H7 (cell line): Measurements from ENCODE around the gene MCMBP. TPM values are rescaled to one million over a fixed set of nuclear protein-coding genes. Genes with fewer than 3 reads are reported as not detected.
"Not testable (repeated sequence)": the region's sequence is repeated elsewhere in the genome, so short reads cannot be mapped to it uniquely, and the experiment has no call there.

Experiments used
- DNase-seq: peaks from one replicate; pipeline ENCODE4 v3.0.0; 2012
- H3K27me3 ChIP-seq: 2 replicates; pipeline ENCODE4 v1.6.0; 2011; ENCODE audit warnings: mild to moderate bottlenecking, low read length; ENCODE audit not compliant: control insufficient read depth, insufficient read depth
- H3K36me3 ChIP-seq: replicated peaks from 2 replicates; pipeline ENCODE4 v1.5.1; 2011; ENCODE audit warnings: low read length; ENCODE audit not compliant: control insufficient read depth, insufficient read depth
- H3K4me3 ChIP-seq: 2 replicates; pipeline ENCODE4 v1.5.1; 2011; ENCODE audit warnings: low read depth, mild to moderate bottlenecking, control low read depth, low read length, moderate library complexity; ENCODE audit not compliant: insufficient read depth
- total RNA-seq: library from RNA; depleted of rRNA; stranded (reverse); fragments of >200 nt; shearing (Covaris generic); gene quantifications from 2 replicates; pipeline ENCODE4 v1.2.3, GENCODE V29; 2014; rRNA removed

The MCMBP gene, protein sequence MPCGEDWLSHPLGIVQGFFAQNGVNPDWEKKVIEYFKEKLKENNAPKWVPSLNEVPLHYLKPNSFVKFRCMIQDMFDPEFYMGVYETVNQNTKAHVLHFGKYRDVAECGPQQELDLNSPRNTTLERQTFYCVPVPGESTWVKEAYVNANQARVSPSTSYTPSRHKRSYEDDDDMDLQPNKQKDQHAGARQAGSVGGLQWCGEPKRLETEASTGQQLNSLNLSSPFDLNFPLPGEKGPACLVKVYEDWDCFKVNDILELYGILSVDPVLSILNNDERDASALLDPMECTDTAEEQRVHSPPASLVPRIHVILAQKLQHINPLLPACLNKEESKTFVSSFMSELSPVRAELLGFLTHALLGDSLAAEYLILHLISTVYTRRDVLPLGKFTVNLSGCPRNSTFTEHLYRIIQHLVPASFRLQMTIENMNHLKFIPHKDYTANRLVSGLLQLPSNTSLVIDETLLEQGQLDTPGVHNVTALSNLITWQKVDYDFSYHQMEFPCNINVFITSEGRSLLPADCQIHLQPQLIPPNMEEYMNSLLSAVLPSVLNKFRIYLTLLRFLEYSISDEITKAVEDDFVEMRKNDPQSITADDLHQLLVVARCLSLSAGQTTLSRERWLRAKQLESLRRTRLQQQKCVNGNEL
- 82.8 and 84.4 TPM in 2 replicates for total RNA-seq

DNA sequence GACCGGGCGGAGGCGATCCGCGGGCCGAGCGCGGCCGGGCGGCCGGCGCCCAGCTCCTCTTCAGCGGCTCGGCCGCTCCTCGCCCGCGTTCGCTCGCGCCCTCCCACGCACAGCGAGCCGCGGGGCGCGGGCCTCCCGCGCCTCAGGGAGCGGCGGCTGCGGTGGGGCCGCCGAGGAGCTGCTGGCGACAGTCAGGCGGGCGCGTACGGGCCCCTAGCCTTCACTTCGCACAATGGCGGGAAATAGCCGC, at the start of gene MCMBP:
Gene MCMBP (minus strand): TSS at position 234 of the 250 bp plus-strand sequence. CDS start 259 bp downstream, outside the sequence.
- no peak for DNase-seq
- Histone ChIP-seq H3K36me3 (no peaks in the 10 kb centered on the region), H3K27me3 (no peaks in the 10 kb centered on the region), H3K4me3 (peak within 1 kb of the TSS; percentile 77)

DNA sequence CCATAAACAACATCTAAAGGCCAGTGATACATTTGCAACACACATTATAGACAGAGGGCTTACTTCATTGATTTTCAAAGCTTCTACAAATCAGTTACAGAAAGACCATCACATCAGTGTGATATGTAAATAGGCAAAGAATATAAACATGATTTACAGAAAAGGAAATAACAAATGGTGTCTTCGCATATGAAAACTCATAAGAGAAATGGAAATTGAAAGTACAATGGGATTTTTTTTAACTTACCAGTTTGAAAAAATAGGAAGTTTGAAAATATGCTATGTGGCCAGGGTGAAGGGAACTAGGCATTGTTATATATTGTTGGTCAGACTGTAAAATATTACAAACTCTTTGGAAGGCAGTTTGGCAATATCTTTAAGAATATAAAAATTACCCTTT, 47.2 kb upstream of the MCMBP start:
- peaks cover 18% of the 10 kb centered on the region for H3K36me3 ChIP-seq
- H3K27me3 ChIP-seq, result no peaks in the 10 kb centered on the region
- DNase-seq, result no peak
- H3K4me3 ChIP-seq, result no peak overlapping the region

DNA sequence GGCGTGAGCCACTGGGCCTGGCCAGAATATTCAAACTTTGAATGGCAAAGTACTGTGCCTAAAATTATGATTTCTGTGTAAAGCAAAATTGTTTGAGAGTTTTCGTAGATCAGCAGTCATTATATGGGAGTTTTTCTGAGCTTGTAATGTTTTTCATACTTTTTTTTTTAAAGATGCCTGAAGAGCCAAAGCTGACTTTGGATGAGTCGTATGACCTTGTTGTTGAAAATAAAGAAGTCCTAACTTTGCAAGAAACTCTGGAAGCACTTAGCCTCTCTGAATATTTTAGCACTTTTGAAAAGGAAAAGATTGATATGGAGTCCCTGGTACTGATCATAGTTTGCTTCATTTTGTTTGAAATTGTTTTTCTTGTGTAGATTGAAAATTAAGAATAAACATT, 46.6 kb upstream of the MCMBP start:
- Histone ChIP-seq H3K4me3 (no peak overlapping the region), H3K36me3 (peaks cover 19% of the 10 kb centered on the region), H3K27me3 (no peaks in the 10 kb centered on the region)
- DNase-seq, result no peak

DNA sequence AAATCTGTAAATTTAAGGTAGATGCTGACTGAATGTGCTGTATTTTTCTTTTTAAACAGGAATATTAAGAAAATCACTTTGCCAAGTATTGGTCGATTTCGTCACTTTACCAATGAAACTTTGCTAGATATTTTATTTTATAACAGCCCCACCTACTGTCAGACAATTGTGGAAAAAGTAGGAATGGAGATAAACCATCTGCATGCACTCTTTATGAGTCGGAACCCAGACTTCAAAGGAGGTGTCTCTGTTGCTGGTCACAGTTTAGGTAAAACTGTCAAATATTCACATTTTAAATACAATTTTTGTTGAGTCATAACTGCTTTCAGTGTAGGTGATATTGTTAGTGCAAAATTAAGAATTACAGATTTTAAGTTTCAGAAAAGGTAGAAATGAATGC, 45.1 kb upstream of the MCMBP start:
- Histone ChIP-seq H3K27me3 (no peaks in the 10 kb centered on the region), H3K36me3 (peaks cover 22% of the 10 kb centered on the region), H3K4me3 (no peak overlapping the region)
- no peak for DNase-seq

DNA sequence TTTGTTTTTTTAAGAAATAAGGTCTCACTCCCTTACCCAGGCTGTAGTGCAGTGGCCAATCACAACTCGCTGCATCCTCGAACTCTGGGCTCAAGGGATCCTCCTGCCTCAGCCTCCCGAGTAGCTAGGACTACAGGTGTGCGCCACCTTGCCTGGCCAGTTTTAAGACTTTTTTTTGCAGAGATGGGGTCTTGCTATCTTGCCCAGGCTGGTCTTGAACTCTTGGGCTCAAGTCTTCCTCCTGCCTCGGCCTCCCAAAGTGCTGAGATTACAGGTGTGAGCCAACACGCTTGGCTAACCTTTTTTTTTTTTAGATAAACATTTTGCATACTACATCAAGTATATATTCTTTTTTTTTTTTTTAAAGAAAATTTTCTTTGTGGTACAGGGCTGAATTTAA, 38.0 kb upstream of the MCMBP start:
- H3K36me3 ChIP-seq, result peaks cover 13% of the 10 kb centered on the region
- H3K27me3 ChIP-seq, result no peaks in the 10 kb centered on the region
- no peak for DNase-seq
- H3K4me3 ChIP-seq, result no peak overlapping the region

DNA sequence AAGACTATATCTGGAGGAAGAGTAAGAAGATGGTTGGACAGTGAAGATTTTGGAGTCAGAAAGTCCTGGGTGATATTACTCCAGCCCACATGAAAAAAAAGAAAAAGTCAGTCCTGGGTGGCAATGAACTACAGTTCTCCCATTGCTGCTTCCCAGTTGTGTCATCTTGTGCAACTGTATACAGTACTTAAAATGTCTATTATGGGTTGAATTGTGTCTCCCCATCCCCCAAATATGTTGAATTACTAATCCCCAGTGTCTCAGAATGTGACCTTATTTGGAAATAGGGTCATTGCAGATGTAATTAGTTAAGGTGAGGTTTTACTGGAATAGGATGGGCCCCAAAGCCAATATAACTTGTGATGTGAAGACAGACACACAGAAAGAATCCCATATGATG, 35.5 kb upstream of the MCMBP start:
- DNase-seq, result no peak

DNA sequence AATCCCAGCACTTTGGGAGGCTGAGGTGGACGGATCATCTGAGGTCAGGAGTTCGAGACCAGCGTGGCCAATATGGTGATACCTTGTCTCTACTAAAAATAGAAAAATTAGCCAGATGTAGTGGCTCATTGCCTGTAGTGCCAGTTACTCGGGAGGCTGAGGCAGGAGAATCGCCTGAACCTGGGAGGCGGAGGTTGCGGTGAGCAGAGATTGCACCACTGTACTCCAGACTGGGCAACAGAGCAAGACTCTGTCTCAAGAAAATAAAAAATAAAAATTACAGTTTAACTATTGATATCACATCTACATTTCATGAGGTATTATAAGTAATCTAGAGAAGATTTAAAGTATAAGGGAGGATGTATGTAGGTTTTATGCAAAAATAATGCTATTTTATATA, 35.1 kb upstream of the MCMBP start:
- not testable (repeated sequence) for H3K4me3 ChIP-seq, H3K27me3 ChIP-seq, DNase-seq
- H3K36me3 ChIP-seq, result peaks cover 21% of the 10 kb centered on the region

More for the DNA sequence above, 35.5 kb upstream of the MCMBP start:
- Histone ChIP-seq H3K27me3 (no peaks in the 10 kb centered on the region), H3K4me3 (no peak overlapping the region), H3K36me3 (peaks cover 20% of the 10 kb centered on the region)

DNA sequence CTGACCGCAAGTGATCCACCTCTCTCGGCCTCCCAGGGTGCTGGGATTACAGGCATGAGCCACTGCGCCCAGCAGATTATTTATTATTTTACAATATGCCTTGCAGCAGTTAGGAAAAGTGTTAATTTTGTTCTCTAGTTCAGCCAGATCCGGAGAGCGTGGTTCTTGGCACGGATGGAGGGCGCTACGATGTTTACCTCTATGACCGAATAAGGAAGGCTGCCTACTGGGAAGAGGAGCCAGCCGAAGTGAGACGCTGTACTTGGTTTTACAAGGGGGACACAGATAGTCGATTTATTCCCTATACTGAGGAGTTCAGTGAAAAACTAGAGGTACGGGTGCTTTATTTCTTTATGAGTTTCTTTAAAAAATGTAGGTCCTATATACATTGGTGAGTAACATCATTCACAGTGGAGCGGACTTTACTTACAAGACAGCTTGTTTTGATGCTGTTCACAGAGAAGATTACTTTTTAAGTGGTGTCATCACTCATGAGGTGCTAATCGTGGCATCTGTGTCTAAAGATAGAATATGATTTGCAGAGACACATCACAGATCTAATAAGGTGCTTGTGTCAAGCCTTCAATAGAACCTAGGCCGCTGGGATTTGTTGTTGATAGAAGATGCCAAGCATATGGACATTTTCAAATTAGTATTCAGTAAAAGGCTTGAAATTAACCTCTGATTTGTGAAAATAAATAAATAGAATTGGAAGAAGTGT, 31.5 kb upstream of the MCMBP start:
- Histone ChIP-seq H3K27me3 (no peaks in the 10 kb centered on the region), H3K36me3 (peaks cover 18% of the 10 kb centered on the region), H3K4me3 (no peak overlapping the region)
- no peak for DNase-seq

DNA sequence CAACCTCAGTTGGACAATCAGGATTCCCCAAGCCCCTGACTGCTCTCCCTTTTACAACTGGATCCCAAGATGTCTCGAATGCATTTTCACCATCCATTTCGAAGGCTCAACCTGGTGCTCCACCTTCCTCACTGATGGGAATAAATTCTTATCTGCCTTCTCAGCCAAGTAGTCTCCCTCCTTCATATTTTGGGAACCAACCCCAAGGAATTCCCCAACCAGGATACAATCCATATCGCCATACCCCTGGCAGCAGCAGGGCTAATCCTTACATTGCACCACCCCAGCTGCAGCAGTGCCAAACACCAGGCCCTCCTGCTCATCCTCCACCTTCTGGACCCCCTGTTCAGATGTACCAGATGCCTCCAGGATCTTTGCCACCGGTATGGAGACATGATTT, 25.9 kb upstream of the MCMBP start:
- Histone ChIP-seq H3K36me3 (peaks cover 16% of the 10 kb centered on the region), H3K27me3 (no peaks in the 10 kb centered on the region), H3K4me3 (no peak overlapping the region)
- no peak for DNase-seq

DNA sequence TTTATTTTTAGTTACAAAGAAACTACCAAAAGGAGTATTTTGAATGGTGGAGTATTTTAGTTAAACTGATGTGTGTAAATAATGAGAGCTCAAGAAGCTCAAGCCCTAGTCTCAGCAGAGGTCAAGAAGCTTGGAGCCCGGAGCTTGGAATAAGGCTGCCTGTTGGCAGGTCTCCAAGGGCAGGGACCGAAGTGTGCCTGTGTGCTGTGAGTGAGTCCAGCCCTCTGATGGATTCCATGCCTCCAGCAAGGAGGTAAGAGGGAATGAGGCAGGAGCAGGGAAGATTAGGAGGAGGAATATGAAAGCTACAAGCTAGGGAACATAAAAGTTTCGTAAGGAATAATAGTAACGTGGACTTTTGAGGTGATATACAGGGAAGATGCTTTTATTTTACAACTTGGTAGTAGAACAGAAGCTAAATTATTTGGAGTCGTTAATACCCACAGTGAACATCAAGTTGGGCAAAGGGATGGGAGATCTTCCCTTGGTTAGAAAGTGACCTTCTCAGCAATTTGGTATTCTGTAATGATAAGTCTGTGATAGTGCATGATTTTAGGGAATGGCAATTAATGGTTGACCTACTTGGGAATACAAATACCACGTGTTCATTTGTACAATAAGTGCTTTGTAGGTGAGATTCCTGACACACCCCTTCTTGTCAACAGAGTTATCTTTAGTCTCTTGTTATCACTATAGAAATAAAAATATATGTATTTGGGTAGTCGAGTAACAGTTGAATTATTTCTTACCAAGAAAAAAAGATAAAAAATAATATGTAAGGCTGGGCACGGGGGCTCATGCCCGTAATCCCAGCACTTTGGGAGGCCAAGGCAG, 24.5 kb upstream of the MCMBP start:
- no peak overlapping the region for H3K4me3 ChIP-seq
- DNase-seq, result no peak
- no peaks in the 10 kb centered on the region for H3K27me3 ChIP-seq
- peaks cover 11% of the 10 kb centered on the region for H3K36me3 ChIP-seq

DNA sequence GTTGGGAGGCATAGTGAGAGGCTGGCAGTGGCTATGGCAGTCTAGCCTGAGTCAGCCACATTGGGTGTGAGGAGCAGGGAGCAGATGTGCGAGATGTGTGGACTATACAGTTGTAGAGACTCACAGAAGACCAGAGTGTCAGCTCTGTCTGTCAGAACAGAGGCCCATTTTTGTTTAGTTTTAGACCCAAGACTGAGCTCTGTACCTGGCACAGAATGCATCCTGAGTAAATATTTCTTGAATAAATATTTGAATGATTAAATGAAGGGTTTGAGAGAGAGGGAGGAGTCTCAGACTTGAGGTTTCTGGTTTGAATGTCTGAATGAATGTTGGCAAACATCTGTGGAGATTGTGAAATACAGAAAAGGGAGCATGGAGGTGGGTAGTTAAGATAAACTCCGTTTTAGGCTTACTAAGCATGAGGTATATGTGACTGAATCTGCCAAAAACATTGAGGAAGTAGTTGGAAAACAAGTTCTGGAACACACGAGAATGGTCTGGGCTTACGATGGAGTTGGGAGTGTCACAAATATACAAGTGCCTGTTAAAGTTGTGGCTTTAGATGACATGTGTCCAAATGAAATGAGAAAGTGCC, 23.5 kb upstream of the MCMBP start:
- Histone ChIP-seq H3K36me3 (peaks cover 11% of the 10 kb centered on the region), H3K27me3 (no peaks in the 10 kb centered on the region), H3K4me3 (no peak overlapping the region)
- DNase-seq, result no peak

DNA sequence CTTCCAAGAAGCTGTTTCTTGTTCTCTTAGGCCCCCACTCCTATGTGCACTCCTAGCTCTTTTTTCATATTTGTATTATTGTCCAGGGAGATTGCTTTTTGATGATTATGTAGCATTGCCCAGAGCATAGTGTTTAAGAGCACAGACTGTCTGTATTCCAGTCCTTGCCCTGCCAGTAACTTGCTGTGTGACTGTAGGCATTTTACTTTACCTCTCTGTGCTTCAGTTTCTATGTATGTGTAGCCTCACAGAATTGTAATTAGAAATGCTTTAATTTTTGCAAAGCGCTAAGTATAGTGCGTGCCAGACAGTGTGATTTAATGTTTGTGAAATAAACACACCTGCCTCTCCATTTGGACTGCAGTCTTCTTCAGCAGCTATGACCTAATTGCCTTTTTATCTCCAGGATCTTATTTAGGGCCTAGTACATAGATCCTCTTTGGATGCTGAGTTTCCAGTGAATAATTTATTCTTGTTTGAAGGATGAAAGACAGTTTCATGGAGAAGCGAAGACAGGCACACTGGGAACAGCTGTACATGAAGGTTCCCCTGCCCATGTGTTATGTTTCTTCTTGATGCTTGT, 21.3 kb upstream of the MCMBP start:
- Histone ChIP-seq H3K4me3 (no peak overlapping the region), H3K36me3 (peaks cover 9% of the 10 kb centered on the region), H3K27me3 (no peaks in the 10 kb centered on the region)
- DNase-seq, result no peak

DNA sequence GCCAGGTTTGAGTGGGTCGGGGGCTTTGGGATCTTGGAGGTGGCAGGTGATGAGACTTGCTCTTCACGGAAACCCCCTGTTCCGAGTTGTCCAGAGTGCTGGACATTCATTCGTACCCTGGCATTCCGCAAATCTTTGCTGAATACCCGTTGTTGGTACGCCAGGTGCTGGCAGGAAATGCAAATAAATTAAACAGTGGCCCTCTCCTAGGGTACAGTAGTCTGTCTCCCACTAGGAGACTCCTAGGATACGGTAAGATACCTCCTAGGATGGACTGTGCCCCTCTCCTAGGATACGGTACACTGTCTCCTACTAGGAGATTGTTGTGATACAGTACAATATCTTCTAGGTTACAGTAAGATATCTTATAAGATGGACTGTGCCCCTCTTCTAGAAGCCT, 20.4 kb upstream of the MCMBP start:
- Histone ChIP-seq H3K4me3 (peak overlapping the region; percentile 82), H3K36me3 (peaks cover 3% of the 10 kb centered on the region; the same call in 1 of the 2 replicates), H3K27me3 (no peaks in the 10 kb centered on the region)
- peak; percentile 38 for DNase-seq
